ENCODE measurements around the gene PAAF1. TPM values are rescaled to one million over a fixed set of nuclear protein-coding genes. Genes with fewer than 3 reads are reported as not detected.
A peak's percentile ranks its signal among the peaks of the same experiment; 100 is the strongest.
"Not testable (repeated sequence)": the region's sequence is repeated elsewhere in the genome, so short reads cannot be mapped to it uniquely, and the experiment has no call there.

PAAF1 gene
- total RNA-seq, 1 donor from 2014 or later, result 28.6 TPM

DNA sequence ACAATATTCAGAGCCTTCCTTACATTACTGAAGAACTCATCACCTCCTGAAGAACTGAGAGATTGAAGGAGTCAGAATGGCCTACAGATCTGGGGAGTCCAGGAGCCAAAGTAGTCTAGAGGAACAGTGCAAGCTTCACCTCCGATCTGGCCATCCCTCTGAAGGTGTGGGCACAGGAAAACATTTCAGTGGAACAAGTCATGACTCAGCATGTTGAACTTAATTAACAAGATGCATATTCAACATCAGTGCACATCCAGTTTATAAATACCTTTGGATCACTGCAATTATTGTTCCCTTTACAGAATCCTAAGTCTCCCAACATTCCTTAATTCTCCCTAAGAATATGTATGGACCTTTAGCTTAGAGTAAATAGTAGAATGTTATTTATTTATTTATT is 25.5 kb downstream of the PAAF1 start:
- H3K36me3 Mint-ChIP-seq (ENCODE audit: low read depth), result peaks cover 17% of the 10 kb centered on the region
- no peaks in the 10 kb centered on the region for H3K9me3 Mint-ChIP-seq
- H3K27ac Mint-ChIP-seq, result no peak overlapping the region
- no peaks in the 10 kb centered on the region for H3K4me1 Mint-ChIP-seq
- no peak overlapping the region for H3K4me3 Mint-ChIP-seq
- intact Hi-C loops (cut with micrococcal nuclease), result no loop called here
- H3K27me3 Mint-ChIP-seq, result no peaks in the 10 kb centered on the region
- DNase-seq, result no peak

GRCh38 chr11:73907191-73907590 is 30.4 kb downstream of the PAAF1 start:
- DNase-seq, result no peak
- intact Hi-C loops (cut with micrococcal nuclease), result no loop called here

DNA sequence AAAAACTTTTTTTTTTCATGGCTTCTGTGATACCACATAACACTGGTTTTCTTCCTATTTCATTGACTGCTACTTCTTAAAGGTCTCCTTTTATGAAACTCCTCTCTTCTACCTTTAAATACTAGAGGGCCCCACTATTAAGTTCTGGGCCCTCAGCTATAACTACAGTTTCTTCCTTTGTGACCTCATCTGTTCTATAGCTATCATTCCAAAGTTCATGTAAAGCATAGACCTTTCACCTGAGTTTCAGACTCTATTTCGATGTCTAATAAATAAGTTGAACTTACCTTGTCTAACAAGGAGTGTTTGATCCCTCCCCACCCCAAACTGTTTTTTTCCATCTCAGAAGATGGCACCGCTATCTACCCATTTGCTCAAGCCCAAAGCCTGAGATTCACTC is 35.2 kb downstream of the PAAF1 start:
- DNase-seq, result no peak
- H3K36me3 Mint-ChIP-seq (ENCODE audit: low read depth), result peaks cover 34% of the 10 kb centered on the region
- no peak overlapping the region for H3K27ac Mint-ChIP-seq
- intact Hi-C loops (cut with micrococcal nuclease), result no loop called here
- H3K27me3 Mint-ChIP-seq, result no peaks in the 10 kb centered on the region
- no peaks in the 10 kb centered on the region for H3K9me3 Mint-ChIP-seq
- H3K4me3 Mint-ChIP-seq, result no peak overlapping the region
- no peaks in the 10 kb centered on the region for H3K4me1 Mint-ChIP-seq

More at GRCh38 chr11:73907191-73907590, 30.4 kb downstream of the PAAF1 start:
- no peak overlapping the region for H3K27ac Mint-ChIP-seq
- no peaks in the 10 kb centered on the region for H3K9me3 Mint-ChIP-seq
- H3K4me1 Mint-ChIP-seq, result no peaks in the 10 kb centered on the region
- H3K4me3 Mint-ChIP-seq, result no peak overlapping the region
- H3K27me3 Mint-ChIP-seq, result no peaks in the 10 kb centered on the region
- H3K36me3 Mint-ChIP-seq (ENCODE audit: low read depth), result peaks cover 22% of the 10 kb centered on the region

DNA sequence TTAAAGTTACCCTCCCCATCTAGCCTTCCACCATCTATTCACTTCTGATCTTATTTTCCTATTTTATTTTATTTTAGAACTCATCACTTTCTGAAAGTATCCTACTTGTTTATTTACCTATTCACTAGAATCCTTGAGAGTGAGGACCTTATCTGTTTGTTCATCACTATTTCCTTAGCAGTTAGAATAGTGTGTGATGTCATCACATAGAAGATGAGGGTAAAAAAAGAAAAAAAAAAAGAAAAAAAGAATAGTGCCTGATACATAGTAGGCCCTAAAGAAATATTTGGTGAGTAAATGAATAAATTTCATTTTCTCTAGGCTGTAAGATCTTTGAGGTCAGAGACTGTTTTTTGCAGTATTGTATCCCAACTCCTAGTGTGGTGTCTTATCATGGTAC is 36.7 kb downstream of the PAAF1 start:
- Mint-ChIP-seq H3K27ac (no peak overlapping the region), H3K9me3 (no peaks in the 10 kb centered on the region), H3K27me3 (no peaks in the 10 kb centered on the region), H3K4me1 (no peaks in the 10 kb centered on the region), H3K4me3 (no peak overlapping the region), H3K36me3 (ENCODE audit: low read depth) (peaks cover 42% of the 10 kb centered on the region)
- DNase-seq, result no peak
- intact Hi-C loops (cut with micrococcal nuclease), result no loop called here

DNA sequence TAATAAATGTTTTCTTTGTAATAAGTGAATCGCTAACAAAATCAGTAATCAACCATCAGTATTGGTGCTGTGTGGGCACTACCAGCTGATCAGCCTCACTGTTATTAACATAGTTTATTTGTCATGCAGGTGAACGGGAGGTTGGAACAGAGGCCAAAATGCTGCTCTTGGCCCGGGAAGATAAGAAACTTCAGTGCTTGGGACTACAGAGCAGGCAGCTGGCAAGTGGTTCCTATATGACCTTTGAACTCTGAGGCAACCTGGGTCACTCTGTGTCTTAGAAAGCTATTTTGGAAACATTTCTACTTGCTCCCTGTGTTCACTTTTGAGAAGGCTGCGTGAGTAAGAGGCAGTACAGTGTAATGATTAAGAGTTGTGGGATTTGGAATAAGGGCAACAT is 37.5 kb downstream of the PAAF1 start:
- Mint-ChIP-seq H3K4me1 (no peaks in the 10 kb centered on the region), H3K36me3 (ENCODE audit: low read depth) (peaks cover 47% of the 10 kb centered on the region), H3K27ac (no peak overlapping the region), H3K27me3 (no peaks in the 10 kb centered on the region), H3K9me3 (no peaks in the 10 kb centered on the region), H3K4me3 (no peak overlapping the region)
- no peak for DNase-seq
- intact Hi-C loops (cut with micrococcal nuclease), result no loop called here

GRCh38 chr11:73916435-73916834 is 39.6 kb downstream of the PAAF1 start:
- Mint-ChIP-seq H3K4me1 (no peaks in the 10 kb centered on the region), H3K36me3 (ENCODE audit: low read depth) (peaks cover 50% of the 10 kb centered on the region), H3K27ac (no peak overlapping the region), H3K9me3 (no peaks in the 10 kb centered on the region), H3K4me3 (no peak overlapping the region), H3K27me3 (no peaks in the 10 kb centered on the region)
- no peak for DNase-seq
- intact Hi-C loops (cut with micrococcal nuclease), result no loop called here

- H3K9me3 Mint-ChIP-seq, result no peaks in the 10 kb centered on the region
- no peak for DNase-seq
- intact Hi-C loops (cut with micrococcal nuclease), result no loop called here
- no peak overlapping the region for H3K27ac Mint-ChIP-seq
- H3K36me3 Mint-ChIP-seq (ENCODE audit: low read depth), result peaks cover 33% of the 10 kb centered on the region
- H3K4me1 Mint-ChIP-seq, result no peaks in the 10 kb centered on the region
- no peak overlapping the region for H3K4me3 Mint-ChIP-seq
- no peaks in the 10 kb centered on the region for H3K27me3 Mint-ChIP-seq
Measured at GRCh38 chr11:73921180-73921579, 44.4 kb downstream of the PAAF1 start.

DNA sequence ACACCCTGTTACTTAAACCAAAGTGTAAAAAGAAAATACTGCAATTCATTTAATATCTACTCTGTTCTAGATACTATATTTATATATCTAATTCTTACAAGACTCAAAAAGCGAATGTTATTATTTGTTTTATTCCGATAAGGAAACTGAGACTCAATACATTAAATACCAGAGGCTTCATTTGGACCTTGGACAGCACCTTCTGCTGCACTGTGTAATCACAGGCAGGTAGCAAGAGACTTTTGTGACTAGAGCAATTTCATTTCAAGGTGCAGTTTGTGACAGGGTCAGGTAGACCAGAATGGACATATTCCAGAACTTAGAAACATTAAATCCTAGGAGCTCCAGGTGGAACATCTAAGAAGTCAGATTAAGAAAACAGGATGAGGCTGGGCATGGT is 52.6 kb downstream of the PAAF1 start:
- no peak for DNase-seq
- Mint-ChIP-seq H3K27me3 (no peaks in the 10 kb centered on the region), H3K4me3 (no peak overlapping the region), H3K36me3 (ENCODE audit: low read depth) (peaks cover 25% of the 10 kb centered on the region), H3K9me3 (no peaks in the 10 kb centered on the region), H3K4me1 (no peaks in the 10 kb centered on the region), H3K27ac (no peak overlapping the region)
- intact Hi-C loops (cut with micrococcal nuclease), result no loop called here

DNA sequence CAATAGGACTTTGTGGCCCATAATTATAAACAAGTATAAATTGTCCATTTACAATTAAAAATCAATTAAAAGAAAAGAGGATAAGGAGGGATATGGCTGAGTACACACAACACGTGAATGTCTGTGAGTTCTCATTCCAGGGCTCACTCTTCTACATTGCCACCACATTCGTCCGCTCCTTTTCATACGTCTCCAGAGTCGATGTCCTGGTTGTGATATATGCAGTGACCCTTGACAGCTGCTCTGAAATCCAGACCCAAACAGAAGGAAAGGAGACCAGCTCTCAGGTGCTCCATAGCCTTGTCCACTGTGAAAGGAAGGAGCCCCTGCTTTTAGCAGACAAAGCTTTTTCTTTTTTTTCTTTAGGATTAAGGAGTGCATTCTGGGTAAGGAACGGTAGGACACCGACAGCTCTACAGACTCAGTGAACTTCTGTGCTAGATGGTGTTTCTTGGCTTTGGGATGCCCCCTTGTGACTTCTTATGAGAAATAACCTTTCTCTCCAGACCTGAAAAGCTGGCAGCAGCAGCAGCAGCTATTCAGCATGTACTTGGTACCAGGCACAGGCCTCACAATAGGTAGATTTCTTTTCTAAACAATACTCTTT is 54.3 kb downstream of the PAAF1 start:
- H3K27me3 Mint-ChIP-seq, result no peaks in the 10 kb centered on the region
- no peak overlapping the region for H3K4me3 Mint-ChIP-seq
- H3K36me3 Mint-ChIP-seq (ENCODE audit: low read depth), result peaks cover 21% of the 10 kb centered on the region
- intact Hi-C loops (cut with micrococcal nuclease), result loop anchor here (5.0 kb wide), 1 partner anchor 304 kb away; no protein-coding TSS in a partner anchor
- no peaks in the 10 kb centered on the region for H3K4me1 Mint-ChIP-seq
- DNase-seq, result peak; percentile 72
- no peaks in the 10 kb centered on the region for H3K9me3 Mint-ChIP-seq
- no peak overlapping the region for H3K27ac Mint-ChIP-seq

- H3K4me3 Mint-ChIP-seq, result no peak overlapping the region
- no peak overlapping the region for H3K27ac Mint-ChIP-seq
- H3K27me3 Mint-ChIP-seq, result no peaks in the 10 kb centered on the region
- peaks cover 19% of the 10 kb centered on the region for H3K36me3 Mint-ChIP-seq (ENCODE audit: low read depth)
- intact Hi-C loops (cut with micrococcal nuclease), result loop anchor here (5.0 kb wide), 1 partner anchor 305 kb away; no protein-coding TSS in a partner anchor
- no peaks in the 10 kb centered on the region for H3K4me1 Mint-ChIP-seq
- H3K9me3 Mint-ChIP-seq, result no peaks in the 10 kb centered on the region
- DNase-seq, result no peak
Measured at GRCh38 chr11:73931951-73932350, 55.2 kb downstream of the PAAF1 start.

GRCh38 chr11:73932781-73933180 is 56.0 kb downstream of the PAAF1 start:
- intact Hi-C loops (cut with micrococcal nuclease), result loop anchor here (5.0 kb wide), 1 partner anchor 305 kb away; no protein-coding TSS in a partner anchor
- Mint-ChIP-seq H3K27me3 (no peaks in the 10 kb centered on the region), H3K9me3 (no peaks in the 10 kb centered on the region), H3K27ac (no peak overlapping the region), H3K36me3 (ENCODE audit: low read depth) (peaks cover 11% of the 10 kb centered on the region), H3K4me3 (no peak overlapping the region), H3K4me1 (no peaks in the 10 kb centered on the region)
- DNase-seq, result no peak

DNA sequence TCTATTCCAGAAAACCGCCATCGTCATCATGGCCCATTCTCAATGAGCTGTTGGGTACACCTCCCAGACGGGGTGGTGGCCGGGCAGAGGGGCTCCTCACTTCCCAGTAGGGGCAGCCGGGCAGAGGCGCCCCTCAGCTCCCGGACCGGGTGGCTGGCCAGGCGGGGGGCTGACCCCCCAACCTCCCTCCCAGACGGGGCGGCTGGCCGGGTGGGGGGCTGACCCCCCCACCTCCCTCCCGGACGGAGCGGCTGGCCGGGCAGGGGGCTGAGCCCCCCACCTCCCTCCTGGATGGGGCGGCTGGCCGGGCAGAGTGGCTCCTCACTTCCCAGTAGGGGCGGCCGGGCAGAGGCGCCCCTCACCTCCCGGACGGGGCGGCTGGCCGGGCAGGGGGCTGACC is 59.2 kb downstream of the PAAF1 start:
- H3K27ac Mint-ChIP-seq; DNase-seq; H3K27me3 Mint-ChIP-seq; intact Hi-C loops (cut with micrococcal nuclease); H3K36me3 Mint-ChIP-seq (ENCODE audit: low read depth); H3K4me3 Mint-ChIP-seq; H3K4me1 Mint-ChIP-seq; H3K9me3 Mint-ChIP-seq: not testable (repeated sequence)

DNA sequence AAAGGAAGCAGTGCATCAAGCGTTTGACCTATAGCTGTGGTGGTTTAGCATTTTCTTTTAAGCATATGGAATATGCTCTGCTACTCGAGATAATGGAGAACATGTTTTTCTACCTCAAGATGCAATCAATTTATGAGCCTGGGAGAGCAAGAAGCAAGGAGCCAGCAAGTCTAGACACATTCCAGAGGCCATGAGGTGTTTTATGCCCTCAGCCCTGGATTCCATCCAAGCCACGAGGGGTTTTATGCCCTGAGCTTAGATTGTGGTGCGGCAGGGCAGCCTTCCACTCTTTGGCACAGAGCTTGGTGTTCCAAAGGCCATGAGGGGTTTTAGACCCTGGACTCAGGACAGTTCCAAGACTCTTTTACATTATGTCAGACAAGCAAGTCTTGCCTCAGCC is 62.3 kb downstream of the PAAF1 start:
- Mint-ChIP-seq H3K9me3 (no peaks in the 10 kb centered on the region), H3K4me3 (no peak overlapping the region), H3K27ac (no peak overlapping the region), H3K27me3 (no peaks in the 10 kb centered on the region), H3K36me3 (ENCODE audit: low read depth) (peaks cover 5% of the 10 kb centered on the region), H3K4me1 (no peaks in the 10 kb centered on the region)
- intact Hi-C loops (cut with micrococcal nuclease), result no loop called here
- DNase-seq, result no peak

DNA sequence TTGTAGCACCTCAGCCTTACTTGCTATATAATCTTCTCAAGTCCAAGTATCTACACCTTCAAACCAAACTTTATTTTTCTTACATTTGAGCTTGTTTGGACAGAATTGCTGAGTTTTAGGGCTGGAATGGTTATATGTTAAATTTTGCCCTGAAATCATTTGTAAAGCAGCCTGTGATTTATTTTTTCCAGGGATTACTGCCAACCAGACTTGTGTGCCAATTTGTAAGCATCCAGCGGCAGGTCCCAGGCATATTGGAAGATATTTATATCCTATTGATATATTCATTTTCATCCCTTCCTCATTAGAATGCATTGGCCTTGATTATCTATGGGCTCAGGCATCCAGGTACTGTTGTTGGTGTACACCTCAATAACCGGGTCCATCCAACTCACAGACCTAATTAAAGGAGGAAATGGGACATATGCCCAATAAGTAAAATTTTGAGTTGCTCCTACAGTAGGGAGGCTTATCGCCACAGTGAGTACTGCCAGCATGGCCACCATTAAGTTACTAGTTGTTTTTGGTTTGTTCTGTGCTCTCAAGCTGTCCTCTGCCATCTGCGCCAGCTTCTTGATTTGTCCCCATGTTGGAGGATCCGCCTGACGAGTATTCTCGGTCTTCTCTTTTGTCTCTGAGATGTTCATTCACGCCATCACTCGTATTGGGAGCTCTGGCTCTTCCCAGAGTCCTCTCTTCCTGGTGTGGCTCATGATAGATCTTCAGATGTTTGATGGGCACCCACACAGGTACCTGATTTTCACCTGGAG is 64.2 kb downstream of the PAAF1 start:
- no peaks in the 10 kb centered on the region for H3K27me3 Mint-ChIP-seq
- H3K4me3 Mint-ChIP-seq, result no peak overlapping the region
- H3K4me1 Mint-ChIP-seq, result no peaks in the 10 kb centered on the region
- H3K36me3 Mint-ChIP-seq (ENCODE audit: low read depth), result no peaks in the 10 kb centered on the region
- no peak for DNase-seq
- no peaks in the 10 kb centered on the region for H3K9me3 Mint-ChIP-seq
- intact Hi-C loops (cut with micrococcal nuclease), result no loop called here
- H3K27ac Mint-ChIP-seq, result no peak overlapping the region

All from activated CD4-positive, alpha-beta T cell treated with anti-CD3 and anti-CD28 coated beads, Interleukin-2, amount 10 ng/mL, durations not matched to agents 24 days and 14 days (primary cell).